22Rv1 (cell line): ENCODE data around the gene TCF4.

Experiments used
- ZFX ChIP-seq: fragments of 450-650 bp; IDR thresholded peaks from 2 replicates; pipeline ENCODE4 v1.6.1; 2017; ENCODE audit warnings: antibody characterized with exemption, borderline replicate concordance
- TF ChIP-seq, protein P1 (sequence below): fragments of 450-650 bp; IDR thresholded peaks from 2 replicates; pipeline ENCODE4 v1.5.1; 2017; ENCODE audit warnings: mild to moderate bottlenecking

- TF ChIP-seq, protein P1, sequence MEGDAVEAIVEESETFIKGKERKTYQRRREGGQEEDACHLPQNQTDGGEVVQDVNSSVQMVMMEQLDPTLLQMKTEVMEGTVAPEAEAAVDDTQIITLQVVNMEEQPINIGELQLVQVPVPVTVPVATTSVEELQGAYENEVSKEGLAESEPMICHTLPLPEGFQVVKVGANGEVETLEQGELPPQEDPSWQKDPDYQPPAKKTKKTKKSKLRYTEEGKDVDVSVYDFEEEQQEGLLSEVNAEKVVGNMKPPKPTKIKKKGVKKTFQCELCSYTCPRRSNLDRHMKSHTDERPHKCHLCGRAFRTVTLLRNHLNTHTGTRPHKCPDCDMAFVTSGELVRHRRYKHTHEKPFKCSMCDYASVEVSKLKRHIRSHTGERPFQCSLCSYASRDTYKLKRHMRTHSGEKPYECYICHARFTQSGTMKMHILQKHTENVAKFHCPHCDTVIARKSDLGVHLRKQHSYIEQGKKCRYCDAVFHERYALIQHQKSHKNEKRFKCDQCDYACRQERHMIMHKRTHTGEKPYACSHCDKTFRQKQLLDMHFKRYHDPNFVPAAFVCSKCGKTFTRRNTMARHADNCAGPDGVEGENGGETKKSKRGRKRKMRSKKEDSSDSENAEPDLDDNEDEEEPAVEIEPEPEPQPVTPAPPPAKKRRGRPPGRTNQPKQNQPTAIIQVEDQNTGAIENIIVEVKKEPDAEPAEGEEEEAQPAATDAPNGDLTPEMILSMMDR, result no peak
- TF ChIP-seq ZFX, result no peak
These were observed 93.1 kb downstream of the TCF4 start for GRCh38 chr18:55494899-55495298.
